HG03175 (cell line): ENCODE data around the gene OR5K2.

Source experiments
- ATAC-seq: cut with Tn5 transposase; IDR thresholded peaks from one replicate; pipeline ENCODE4 v1.9.1; 2021; ENCODE audit warnings: mild to moderate bottlenecking, moderate library complexity; ENCODE audit not compliant: unreplicated experiment

OR5K2 gene

DNA sequence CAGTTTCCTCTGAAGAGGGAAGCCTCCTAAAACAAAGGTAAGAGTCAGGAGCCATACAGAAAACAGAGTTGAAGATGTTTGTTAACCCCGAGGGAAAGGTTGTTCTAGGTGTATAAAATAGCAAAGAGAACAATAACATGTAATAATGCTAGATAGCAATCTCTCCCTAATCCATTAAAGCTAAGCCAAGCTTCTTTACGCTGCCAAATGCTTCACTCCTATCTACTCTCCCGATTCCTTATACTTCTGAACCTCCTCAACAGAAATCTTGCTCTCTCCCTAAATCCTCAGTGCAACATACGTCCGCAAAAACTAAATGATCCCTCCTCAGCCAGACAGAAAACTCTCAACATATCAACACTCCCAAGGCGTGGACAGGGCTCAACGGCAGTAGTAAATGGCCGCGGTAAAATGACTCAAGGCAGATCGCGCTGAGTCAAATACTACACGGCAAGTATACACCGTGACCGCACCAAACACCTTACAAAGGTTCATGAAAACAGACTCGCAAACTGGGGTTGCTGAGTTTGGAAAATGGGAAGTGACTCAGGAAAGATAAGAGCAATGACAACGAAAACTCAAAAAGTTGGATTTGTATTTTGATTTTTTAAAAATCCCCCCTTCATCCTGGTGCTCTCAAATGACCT lies 24.5 kb downstream of the OR5K2 start:
- peak; percentile 55 for ATAC-seq

DNA sequence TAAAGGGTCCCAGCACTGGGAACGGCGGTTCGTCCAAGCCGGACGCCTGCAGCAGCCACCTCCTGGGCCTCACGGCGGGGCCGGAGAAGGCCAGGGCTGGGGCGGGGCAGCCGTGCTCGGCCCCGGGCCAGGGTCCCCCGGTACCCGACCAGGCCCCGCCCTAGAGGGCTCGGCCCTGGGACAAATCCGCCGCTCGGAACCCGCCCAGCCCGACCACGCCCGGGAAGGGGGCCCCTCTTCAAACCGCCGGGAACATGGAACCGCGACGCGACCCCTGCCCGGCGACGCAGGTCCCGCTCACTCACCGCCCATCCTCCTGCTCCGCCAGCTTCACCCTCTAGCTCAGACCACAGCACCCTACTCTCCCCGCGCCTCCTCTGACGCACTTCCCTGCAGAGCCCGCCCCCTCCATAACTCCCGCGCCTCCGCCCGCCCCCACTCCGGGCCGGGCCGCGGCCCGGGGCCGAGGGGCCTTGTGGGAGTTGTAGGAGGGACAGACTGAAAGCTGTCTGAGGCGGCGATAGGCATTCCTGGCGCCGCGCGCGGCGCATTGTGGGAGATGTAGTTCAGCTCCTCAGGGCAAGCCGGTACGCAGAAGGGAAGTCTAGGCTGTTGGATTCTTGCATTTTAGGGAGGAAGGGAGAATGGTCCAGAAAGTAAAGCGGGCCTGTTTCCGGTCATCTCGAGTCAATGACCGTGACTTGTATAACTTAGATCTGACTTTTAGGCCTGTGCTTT lies 25.2 kb downstream of the OR5K2 start, which contains the start of gene CLDND1:
Gene CLDND1 (minus strand): TSS at position 359 of the 738 bp plus-strand sequence. CDS start 1,478 bp downstream, outside the sequence.
- peak; percentile 88 for ATAC-seq

DNA sequence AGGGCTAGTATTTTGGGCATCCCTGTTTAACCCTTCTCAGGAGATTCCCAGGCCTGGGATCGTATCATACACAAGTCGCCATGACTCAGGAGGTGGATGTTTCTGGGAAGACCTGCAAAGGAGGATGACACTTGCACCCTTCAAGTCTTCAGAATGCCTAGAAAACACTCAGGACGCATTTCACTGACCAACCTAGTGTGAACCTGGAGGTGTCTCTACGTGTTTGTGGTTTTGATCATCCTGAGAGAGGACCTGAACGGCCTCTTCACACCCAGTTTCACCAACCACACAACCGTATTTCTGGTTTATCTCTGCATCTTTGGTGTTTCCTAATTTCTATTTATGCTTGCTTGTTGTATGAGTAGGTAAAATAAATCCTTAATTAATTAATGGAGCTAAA lies 28.0 kb downstream of the OR5K2 start:
- ATAC-seq: no peak

DNA sequence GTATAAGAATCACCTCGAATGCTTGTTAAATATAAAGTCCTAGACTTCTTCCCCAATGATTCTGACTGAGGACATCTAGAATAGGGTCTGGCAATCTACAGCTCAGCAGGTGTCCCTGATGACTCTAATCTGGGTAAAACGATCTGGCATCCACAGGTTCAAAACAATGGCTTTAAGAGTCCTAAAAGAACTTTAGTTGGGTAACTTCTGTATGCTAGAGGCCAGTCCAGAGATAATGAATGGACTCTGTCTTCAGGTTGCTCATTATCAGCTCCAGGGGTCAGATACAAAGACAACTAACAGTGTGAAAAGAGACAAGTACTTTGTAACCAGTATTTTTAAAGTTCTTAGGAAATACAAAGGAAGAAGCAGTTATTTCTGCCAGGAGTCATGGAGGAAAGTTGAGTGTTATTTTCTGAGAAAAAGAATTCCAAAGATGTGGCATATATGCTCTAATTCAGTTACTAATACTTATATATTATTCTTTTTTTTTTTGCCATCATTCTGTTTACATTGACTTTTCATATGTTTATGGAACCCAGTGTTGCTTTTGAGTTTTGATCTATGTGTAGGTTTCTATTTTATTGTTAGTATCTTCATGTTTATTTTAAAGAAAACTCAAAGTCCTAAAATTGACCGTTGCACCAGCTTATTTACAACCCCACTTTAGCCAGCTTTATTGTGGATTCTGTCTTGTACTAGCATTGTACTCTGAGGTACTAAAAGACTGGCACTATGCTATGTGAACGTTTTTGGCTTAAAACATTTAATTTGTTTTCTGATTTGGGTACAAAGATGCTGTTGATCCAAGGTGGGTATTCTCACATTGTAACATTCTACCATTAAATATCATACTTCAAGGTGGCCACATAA lies 31.2 kb downstream of the OR5K2 start:
- no peak for ATAC-seq

DNA sequence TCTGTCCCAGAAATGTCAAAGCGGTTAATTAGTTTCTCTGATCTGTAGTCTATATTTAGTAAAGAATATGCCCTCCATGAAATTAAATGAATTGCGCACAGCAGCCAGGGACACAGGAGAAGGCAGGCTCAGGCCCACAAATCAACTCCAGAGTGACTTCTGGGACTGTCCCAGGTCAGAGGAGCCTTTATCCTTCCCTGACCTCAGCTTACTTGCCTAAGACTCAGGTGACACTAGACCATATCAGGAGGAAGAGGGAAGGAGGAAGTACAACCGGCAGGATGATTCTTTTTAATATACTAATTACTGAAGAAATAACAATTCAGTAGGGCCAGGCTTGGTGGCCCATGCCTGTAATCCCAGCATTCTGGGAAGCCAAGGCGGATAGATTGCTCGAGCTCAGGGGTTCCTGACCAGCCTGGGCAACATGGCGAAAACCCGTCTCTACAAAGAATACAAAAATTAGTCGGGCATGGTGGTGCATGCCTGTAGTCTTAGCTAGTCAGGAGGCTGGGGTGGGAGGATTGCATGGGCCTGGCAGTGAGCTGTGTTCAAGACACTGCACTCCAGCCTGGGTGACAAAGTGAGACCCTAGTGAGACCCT lies 32.5 kb downstream of the OR5K2 start:
- ATAC-seq: no peak

DNA sequence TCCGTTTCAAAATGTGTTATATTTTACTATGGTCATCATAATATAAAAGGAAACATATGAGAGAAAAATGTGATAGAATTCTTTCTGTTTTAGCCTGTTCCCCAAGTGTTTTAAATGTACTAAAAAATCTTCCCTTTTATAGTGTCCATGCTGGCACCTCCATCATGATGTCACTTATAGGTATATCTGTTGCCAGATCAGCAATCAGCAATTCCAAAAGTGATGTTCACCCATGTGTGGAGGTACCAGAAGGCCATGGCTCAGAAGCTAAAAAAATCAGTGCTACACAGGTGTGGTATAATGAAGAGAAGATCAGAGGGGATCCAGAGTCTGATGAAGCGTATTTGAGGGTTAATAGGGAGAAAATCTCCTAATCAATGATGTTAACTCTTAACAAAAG lies 33.2 kb downstream of the OR5K2 start:
- no peak for ATAC-seq

DNA sequence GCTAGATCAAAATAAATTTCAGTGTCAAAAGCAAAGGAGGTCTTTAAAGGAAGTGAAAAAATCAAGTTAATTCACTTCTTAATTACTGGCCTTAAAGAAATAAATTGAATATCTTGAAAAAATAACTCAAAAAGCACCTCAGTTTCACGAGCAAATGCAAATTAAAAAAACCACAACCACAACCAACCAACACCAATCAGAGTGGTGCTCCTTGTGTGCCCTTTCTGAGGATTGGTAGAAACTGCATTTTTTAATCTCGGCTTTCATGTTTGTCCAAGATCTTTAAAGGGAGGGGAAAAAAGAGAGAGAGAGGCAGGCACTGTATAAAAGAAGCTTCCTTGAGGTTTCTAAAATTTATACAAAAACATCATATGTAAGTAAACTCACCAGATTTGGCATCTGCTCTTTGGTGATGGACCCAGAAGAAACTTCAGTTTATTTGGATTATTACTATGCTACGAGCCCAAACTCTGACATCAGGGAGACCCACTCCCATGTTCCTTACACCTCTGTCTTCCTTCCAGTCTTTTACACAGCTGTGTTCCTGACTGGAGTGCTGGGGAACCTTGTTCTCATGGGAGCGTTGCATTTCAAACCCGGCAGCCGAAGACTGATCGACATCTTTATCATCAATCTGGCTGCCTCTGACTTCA lies 34.3 kb downstream of the OR5K2 start, which contains the start of gene GPR15:
Gene GPR15 (plus strand): TSS at position 357 of the 653 bp plus-strand sequence. CDS start 56 bp downstream, at position 413.
- peak; percentile 31 for ATAC-seq

DNA sequence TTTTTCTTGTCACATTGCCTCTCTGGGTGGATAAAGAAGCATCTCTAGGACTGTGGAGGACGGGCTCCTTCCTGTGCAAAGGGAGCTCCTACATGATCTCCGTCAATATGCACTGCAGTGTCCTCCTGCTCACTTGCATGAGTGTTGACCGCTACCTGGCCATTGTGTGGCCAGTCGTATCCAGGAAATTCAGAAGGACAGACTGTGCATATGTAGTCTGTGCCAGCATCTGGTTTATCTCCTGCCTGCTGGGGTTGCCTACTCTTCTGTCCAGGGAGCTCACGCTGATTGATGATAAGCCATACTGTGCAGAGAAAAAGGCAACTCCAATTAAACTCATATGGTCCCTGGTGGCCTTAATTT lies 34.8 kb downstream of the OR5K2 start:
- no peak for ATAC-seq

DNA sequence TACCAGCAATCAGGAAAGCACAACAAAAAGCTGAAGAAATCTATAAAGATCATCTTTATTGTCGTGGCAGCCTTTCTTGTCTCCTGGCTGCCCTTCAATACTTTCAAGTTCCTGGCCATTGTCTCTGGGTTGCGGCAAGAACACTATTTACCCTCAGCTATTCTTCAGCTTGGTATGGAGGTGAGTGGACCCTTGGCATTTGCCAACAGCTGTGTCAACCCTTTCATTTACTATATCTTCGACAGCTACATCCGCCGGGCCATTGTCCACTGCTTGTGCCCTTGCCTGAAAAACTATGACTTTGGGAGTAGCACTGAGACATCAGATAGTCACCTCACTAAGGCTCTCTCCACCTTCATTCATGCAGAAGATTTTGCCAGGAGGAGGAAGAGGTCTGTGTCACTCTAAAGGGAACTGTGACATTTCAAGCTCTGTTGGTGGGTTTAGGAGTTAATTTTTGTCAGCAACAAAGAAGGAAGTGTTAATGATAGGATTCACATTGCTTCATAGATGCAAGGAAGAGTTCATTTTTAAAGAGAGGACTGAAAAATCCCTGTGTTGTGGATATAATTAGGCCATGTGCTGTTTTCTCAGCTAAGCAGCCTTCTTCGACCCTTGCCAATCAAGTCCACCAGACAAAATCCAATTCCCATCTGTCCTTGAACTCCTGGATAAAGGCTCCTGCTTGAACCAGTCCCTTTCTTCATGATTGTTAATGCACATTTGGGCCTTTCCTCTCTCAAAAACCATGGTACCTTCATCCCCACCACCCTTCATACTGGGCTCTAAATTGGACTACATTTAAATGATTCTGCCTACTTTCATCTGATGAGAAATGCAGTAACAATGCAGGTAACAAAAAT lies 35.5 kb downstream of the OR5K2 start:
- ATAC-seq: no peak

DNA sequence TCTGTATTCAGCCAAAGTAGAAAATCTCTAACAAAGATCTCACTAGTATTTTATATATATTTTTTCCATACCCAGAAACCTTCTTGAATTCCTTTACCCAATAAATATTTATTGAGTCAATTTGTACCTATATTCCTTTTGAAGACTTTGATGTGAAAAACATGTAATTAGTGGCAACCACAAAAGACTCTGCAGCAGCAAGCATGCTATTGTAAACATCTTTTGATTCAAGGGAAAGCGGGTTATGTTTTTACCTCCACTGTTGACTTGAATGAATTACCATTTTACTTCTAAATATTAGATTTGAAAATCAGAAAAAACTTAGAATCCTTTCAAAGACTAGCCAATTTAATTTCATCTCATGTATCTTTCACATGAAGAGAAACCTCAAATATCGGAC lies 36.7 kb downstream of the OR5K2 start:
- no peak for ATAC-seq

DNA sequence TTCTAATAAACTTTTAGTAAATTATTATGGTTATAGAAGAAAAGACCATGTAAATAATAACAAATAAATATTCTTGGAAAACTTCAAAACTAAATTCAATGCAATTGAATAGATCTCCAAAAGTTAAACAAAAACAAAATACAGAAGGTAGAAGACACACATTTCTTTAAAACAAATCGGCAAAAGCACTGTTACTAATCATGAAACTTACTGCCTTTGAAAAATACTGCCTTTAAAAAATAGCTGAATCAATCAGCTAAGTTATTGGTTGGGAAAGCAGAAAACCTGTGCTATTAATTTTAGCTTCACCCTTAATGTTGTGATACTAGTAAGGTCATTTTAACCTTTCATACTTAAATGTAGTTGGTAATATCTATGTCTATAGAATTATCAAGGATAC lies 37.3 kb downstream of the OR5K2 start:
- no peak for ATAC-seq

DNA sequence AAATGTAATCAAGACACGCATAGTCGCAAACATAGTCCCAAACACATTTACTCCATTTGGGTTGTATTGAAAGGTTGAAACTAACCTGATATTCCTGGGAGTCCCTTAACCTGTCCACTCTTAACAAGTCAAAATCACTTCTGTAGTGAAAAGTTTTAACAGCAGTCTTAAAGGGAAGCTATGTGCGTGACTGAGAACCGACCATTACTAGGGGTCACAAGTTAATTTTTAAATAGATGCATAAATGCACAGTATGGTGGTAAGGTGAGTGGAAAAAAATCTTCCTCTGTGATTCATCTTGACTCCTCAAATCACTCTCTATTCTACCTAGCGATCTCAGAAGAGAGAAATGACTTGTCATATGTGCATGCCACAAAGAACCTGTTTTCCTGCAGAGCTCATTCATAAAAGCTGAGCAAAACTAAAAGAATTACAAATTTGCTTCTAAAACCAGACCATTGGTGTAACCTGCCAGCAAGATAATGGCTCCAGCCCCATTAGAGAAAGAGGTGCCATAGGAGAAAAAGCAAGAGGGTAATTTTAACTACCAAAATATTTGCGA lies 39.1 kb downstream of the OR5K2 start:
- ATAC-seq: peak; percentile 72

DNA sequence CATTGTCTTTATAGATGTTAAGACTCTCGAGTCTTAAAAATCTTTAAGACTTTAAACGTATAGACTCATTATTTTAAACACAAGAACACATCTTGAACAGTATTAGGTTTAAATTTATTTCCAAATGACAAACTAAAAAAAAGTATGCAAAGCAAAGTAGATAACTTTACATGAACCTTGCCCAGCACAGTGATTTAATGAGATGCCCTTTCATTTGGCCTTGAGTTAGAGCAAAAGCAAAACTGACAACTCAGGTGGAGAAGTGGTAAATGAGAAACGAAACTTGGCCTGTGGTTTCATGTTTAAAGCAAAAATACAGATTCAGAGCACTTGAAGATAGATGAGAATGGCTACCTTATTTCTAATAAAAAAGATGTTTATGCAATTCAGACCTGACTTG lies 42.9 kb downstream of the OR5K2 start:
- ATAC-seq: peak; percentile 59

DNA sequence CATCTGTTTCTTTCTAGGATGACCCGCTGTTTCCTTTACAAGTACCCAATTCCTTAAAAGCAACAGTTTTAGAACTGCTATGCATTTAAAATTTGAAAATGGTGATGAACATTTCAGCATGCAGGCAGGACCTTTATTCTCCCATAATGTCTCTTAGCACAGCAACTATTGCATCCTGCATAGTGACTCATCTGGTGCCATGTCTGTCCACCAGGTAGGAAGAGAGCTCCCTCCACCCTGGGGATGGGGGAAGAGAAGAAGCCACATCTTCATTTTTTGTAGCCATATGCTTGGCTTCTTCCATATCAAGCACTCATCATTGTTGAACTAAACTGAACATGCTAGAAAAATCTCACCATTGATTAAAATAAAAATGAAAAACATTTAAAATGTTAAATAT lies 44.2 kb downstream of the OR5K2 start:
- ATAC-seq: no peak

DNA sequence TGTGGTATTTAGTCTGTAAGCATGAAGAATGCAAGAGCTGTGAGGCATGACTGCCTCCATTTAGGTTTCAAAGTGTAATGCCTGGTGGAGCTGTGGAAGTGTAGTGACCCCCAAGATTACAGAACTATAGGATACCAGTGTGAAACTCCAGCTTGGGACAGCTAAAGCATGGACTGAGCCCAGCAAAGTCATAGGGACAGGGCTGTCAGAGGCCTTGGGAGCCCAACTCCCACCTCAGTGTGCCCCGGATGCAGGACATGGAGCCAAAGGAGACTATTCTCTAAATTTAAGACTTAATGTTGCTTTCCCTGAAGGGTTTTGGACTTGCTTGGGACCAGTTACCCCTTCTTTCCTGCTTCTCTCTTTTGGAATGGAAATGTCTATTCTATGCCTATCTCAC lies 45.1 kb downstream of the OR5K2 start:
- ATAC-seq: no peak

DNA sequence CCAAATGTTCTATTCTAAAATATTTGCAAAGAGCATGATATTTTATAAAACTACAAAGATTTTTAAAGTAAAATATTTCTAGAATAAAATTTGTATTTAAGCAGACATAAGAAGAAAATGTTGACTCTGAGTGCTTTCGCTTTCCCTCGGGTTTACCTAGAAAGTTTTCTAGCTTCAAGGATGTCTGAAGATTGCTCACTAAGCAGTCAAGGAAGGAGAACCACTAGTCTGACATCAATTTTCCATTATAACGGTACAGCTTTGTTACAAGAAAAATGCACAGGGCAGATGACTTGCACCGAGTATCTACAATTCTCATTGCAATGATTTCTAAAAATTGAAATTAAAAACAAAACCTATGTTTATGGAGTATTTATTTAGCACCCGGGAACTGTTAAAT lies 48.5 kb downstream of the OR5K2 start:
- ATAC-seq: peak; percentile 59
